Adrenal gland (tissue), 5 donors: ENCODE data around the gene PGRMC2.

Source experiments
- POLR2A ChIP-seq, 2 donors: fragments of 450-650 bp; IDR thresholded peaks; one replicate each; pipeline ENCODE4 v1.6.1; 2017; ENCODE audit warnings: antibody characterized with exemption in 2 of 2, mild to moderate bottlenecking in 2 of 2, moderate library complexity in 1 of 2
- TF ChIP-seq, protein P1 (sequence below), 6 experiments: fragments of 450-650 bp in 4 of 6; fragments of 200-600 bp in 2 of 6; sonication (generic) in 1 of 6; IDR thresholded peaks; 1 replicate in 5 of 6; 2 replicates in 1 of 6; pipeline versions ENCODE4 v1.5.1 to v1.8.0; 2016 to 2021; ENCODE audit warnings: antibody characterized with exemption in 6 of 6, mild to moderate bottlenecking in 2 of 6, moderate library complexity in 1 of 6
- donor health status: DM: no; HTN: no; CAD: no.

DNA sequence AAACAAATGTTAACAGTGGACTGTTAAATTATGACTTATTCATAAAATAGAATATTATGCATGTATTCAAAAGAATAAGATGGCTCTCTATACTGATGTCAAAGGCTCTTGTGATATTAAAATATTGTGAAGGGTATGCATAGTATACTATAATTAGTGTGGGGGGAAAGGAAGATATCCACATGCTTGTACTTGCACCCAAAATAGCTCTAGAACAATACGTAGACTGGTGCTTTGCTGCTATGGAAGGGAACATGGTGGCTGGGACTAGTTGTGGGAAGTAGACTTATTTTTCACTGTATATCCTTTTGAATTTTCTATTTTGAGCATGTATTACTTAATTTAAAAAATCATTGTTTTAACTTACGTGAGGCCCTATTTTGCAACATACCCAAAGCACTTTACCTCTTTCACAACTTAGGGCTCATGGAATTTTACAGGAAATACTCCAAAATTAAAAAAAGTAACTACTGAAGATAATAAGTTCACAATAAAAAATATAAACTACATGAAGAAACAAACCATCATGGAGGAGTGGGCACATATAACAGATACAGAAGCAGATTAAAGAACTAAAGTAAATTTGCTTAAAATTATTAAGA lies 7.9 kb downstream of the PGRMC2 start:
- TF ChIP-seq, protein P1, sequence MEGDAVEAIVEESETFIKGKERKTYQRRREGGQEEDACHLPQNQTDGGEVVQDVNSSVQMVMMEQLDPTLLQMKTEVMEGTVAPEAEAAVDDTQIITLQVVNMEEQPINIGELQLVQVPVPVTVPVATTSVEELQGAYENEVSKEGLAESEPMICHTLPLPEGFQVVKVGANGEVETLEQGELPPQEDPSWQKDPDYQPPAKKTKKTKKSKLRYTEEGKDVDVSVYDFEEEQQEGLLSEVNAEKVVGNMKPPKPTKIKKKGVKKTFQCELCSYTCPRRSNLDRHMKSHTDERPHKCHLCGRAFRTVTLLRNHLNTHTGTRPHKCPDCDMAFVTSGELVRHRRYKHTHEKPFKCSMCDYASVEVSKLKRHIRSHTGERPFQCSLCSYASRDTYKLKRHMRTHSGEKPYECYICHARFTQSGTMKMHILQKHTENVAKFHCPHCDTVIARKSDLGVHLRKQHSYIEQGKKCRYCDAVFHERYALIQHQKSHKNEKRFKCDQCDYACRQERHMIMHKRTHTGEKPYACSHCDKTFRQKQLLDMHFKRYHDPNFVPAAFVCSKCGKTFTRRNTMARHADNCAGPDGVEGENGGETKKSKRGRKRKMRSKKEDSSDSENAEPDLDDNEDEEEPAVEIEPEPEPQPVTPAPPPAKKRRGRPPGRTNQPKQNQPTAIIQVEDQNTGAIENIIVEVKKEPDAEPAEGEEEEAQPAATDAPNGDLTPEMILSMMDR (IDR thresholded peaks at IDR 0.05) = no peak
- no peak for TF ChIP-seq POLR2A (IDR thresholded peaks at IDR 0.05)
